Fibroblast of the aortic adventitia (primary cell): ENCODE measurements around the gene CSTF3. TPM values are rescaled to one million over a fixed set of nuclear protein-coding genes. Genes with fewer than 3 reads are reported as not detected.

Experiments
- DNase-seq: peaks from one replicate; pipeline ENCODE4 v3.0.0-alpha.2; 2010; ENCODE audit warnings: low read depth
- H3K4me3 ChIP-seq: 2 replicates; pipeline ENCODE4 v1.5.1; 2011; ENCODE audit warnings: low read depth, mild to moderate bottlenecking, control low read depth, low read length, moderate library complexity
- total RNA-seq: library from RNA; depleted of rRNA; stranded (reverse); fragments of >200 nt; gene quantifications from 2 replicates; pipeline ENCODE4 v1.2.3, GENCODE V29; 2012; ENCODE audit warnings: low replicate concordance
- TF ChIP-seq, protein P1 (sequence below): IDR thresholded peaks from 2 replicates; pipeline ENCODE4 v1.5.1; 2011; ENCODE audit warnings: mild to moderate bottlenecking, low read length, control low read depth, inconsistent platforms; ENCODE audit not compliant: insufficient read depth

CSTF3 gene
- total RNA-seq, 1 donor = 35.4 TPM

DNA sequence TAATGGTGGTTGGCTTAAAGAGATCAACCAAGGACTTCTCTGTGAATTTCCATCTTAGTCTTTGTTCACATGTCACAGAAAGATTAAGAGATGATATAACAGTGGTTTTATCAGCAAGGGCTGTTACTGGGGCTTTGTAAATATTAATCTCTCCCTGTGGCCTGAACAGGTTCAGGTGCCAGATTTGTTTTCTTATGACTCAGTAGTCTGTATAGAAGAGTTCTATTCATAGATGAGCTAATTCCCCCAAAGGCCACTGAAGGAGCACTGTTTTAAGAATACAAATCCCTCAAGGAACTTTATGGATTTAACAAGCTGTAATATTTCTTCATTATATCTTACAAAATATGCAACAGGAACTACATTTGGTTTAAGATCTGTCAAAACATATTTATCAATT, 71.5 kb downstream of the CSTF3 start:
- DNase-seq = peak; percentile 44
- TF ChIP-seq, protein P1, sequence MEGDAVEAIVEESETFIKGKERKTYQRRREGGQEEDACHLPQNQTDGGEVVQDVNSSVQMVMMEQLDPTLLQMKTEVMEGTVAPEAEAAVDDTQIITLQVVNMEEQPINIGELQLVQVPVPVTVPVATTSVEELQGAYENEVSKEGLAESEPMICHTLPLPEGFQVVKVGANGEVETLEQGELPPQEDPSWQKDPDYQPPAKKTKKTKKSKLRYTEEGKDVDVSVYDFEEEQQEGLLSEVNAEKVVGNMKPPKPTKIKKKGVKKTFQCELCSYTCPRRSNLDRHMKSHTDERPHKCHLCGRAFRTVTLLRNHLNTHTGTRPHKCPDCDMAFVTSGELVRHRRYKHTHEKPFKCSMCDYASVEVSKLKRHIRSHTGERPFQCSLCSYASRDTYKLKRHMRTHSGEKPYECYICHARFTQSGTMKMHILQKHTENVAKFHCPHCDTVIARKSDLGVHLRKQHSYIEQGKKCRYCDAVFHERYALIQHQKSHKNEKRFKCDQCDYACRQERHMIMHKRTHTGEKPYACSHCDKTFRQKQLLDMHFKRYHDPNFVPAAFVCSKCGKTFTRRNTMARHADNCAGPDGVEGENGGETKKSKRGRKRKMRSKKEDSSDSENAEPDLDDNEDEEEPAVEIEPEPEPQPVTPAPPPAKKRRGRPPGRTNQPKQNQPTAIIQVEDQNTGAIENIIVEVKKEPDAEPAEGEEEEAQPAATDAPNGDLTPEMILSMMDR = peak; percentile 30
- H3K4me3 ChIP-seq = no peak overlapping the region

DNA sequence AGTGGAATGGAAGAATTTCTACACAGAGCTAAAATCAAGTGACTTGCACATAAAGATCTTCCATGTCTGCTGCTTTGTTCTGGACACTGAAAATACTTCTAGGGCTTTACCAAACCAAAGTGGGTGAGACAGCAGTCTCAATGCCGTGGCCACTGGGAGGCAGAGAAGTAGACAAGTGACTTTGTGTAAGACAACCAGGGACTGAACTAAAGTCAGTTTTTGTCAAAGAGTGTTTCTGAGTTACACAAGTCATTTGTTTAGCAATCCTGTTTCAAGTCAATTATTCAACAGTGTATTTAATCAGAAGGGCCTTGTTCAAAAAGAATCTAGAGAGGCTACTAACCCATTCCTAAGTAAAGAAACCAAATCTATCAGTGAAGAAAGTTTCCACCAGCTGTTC, 75.3 kb downstream of the CSTF3 start:
- no peak overlapping the region for H3K4me3 ChIP-seq
- TF ChIP-seq, protein P1 = no peak
- no peak for DNase-seq

DNA sequence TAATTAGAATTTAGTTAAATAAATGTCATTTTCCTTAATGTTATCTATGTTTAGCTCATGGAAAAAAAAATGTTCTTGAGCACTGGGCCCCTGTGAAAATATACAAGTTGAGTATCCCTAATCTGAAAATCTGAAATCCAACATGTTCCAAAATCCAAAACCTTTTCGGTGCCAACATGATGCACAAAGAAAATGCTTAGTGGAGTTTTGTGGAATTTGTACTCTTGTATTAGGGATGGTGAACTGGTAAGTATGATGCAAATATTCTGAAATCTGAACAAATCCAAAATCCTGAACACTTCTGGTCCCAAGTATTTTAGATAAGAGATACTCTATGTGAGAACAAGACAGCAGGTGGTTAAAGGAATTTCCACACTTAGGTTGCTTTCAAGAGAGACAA, 77.4 kb downstream of the CSTF3 start:
- no peak overlapping the region for H3K4me3 ChIP-seq
- TF ChIP-seq, protein P1 = no peak
- DNase-seq = peak; percentile 50

DNA sequence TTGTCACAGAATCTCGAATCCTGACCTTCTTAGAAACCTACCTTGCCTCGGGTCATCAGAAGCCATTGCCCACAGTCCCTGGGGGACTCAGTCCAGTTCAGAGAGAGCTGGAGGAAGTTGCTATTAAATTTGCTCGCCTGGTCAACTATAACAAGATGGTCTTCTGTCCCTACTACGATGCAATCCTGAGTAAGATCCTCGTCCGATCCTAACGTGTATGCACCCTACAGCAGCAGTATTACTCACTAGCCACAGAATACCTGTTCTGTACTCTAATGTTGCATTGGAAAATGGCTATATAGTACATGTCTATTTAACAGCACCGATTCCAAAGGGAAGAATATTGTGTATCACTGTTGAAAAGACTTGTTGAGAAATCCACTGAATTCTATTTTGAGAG, 88.8 kb downstream of the CSTF3 start:
- TF ChIP-seq, protein P1 = no peak
- DNase-seq = no peak
- no peak overlapping the region for H3K4me3 ChIP-seq

DNA sequence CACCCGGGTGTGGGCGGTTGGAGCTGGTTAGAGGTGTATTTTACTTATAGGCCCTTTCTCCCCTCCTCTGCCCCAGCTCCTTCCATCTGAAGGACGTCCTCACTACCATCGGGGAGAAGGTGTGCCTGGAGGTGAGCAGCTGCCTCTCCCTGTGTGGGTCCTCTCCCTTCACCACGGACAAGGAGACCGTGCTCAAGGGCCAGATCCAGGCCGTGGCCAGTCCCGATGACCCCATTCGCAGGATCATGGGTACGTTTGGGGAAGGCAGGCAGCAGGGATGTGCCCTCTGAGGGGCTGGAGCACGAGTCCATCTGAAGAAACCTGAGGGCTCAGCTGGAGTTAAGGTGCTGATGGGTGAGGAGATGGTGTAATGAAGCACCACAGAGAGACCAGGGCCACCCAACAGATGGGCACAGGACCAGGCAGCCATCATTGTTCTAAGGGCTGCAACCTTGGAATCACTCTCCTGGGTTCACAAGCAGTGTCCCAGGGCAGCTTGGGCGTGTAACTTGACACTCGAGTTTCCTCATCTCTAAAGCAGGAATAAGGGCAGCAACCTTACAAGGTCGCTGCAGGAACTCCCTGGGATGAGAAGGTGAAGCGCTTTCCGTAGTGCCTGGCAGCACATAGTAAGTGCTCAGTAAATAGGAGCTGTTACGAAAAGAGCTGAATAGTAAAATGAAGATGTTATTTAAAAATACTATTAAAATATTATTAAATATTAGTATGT, 92.5 kb downstream of the CSTF3 start:
- TF ChIP-seq, protein P1 = no peak
- no peak overlapping the region for H3K4me3 ChIP-seq
- no peak for DNase-seq

DNA sequence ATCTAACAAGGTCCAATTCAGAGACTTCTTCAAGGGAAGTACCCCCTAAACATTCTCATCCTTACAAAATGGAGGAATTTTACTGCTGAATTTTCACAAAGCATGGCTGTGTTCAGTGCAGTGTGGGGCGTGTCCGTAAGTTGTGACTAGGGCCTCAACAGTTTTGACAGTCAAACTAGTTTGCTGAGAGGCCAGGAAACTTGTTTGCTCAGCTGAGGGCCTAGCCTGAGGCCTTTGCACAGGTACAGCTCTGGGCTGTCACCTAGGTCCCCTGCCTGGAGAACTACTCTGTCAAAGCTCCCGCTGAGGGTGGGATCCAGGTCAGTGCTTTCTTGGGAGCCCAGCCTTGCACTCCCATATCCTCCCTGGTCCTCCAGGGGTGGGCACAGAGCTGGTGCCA, 94.0 kb downstream of the CSTF3 start:
- TF ChIP-seq, protein P1 = no peak
- H3K4me3 ChIP-seq = no peak overlapping the region
- no peak for DNase-seq
